ENCODE measurements around the gene AOC3. TPM values are rescaled to one million over a fixed set of nuclear protein-coding genes. Genes with fewer than 3 reads are reported as not detected.

The AOC3 gene
- total RNA-seq, 1 experiment from 2014 or later: 0.34 TPM

DNA sequence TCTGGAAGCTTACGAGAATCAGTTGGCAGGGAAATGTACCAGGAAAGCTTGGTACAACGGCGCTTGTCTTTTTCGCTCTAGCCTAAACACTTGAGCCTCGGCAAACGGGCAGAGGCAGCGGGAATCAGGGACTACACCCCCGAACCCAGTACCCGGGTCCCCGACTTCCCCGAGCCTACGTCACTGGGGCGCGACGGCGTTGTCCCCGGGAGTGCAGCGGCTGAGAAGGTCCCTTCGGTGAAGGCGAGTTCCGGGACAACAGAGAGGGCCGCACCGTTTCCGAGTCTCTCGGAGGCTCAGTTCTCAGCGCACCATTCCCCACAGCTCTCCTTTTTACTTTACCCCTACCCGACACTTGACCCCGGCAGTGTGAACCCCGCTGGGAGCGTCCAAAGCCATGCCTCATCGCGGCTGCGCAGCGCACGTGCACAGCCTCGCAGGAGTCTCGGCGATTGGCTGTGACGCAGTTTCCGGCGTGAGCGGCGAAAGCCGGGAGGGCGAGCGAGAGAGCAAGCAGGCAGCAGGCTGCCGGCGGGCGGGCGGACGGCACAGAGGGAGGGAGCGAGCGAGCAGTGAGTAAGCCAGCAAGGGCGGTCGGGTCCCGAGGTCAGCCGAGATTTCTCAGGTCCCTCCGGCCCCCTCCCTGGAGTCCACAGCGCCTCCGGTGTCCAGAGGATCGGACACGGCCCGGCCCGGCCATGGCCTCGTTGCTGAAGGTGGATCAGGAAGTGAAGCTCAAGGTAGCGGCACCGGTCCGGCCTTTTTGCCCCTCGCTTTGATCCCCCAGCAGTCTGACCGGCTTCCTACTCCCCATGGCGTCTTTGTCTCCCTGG, 17.8 kb upstream of the AOC3 start, which contains the start of gene PSME3:
PSME3 (plus strand) TSS at position 464 of the 833 bp plus-strand sequence; CDS start at position 699, 235 bp downstream.
- DNase-seq: peak; percentile 88 to 90
- H3K27me3 ChIP-seq: no peaks in the 10 kb centered on the region
- H3K4me3 ChIP-seq: peak within 1 kb of the TSS; percentile 86
- peaks cover 33% of the 10 kb centered on the region for H3K36me3 ChIP-seq
- H3K4me1 ChIP-seq: no peaks in the 10 kb centered on the region
- H3K9me3 ChIP-seq (replicated peaks): no peaks in the 10 kb centered on the region
- H3K27ac ChIP-seq: peak within 1 kb of the TSS; percentile 79

DNA sequence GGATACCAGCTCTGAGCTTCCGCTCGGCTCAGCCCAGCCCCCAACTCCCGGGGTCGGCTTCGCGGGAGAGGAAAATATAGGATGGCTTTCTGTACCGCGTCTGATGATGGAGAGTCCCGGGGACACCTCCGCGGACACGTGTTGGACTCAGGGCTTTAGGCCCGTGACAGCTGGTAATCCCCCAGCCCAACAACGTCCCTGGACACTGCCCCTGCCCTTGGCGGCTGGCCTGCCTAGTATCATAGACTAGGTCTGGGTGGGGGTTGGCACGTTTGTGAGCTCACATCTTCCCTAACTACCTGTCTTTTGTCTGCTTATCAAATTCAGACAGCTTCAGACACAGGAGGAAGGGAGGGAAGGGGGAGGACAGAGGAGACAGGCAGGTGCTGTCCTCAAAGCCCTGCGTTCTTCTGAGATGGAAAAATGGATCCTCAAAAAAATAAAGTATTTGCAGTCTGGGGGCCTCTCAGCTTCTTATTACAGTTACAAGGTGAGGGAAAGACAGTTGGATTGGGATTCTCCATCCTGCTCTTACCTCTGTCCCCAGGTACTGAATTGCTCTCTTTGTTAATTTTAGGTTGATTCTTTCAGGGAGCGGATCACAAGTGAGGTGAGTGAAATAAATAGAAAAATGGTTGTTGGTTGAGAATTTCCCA, 17.1 kb upstream of the AOC3 start:
- Histone ChIP-seq H3K9me3 (replicated peaks) (no peaks in the 10 kb centered on the region), H3K36me3 (peaks cover 40% of the 10 kb centered on the region), H3K4me3 (peak overlapping the region; percentile 86)

DNA sequence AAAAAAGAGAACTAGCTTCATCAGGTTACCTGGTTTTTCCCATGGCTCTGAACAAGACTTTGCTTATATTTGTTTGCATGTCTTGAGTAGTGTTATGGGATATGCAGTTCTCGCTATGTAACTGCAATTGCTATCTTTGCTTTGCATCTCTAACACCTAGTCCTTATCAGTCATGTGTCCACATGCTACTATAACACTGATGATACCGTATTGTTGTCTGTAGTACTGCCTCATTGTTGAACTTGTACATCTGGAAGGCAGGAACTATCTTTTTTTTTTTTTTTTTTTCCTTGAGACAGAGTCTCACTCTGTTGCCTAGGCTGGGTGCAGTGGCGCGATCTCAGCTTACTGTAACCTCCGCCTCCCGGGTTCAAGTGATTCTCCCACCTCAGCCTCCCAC, 15.3 kb upstream of the AOC3 start:
- H3K9me3 ChIP-seq (replicated peaks): no peaks in the 10 kb centered on the region
- peaks cover 53% of the 10 kb centered on the region for H3K36me3 ChIP-seq
- H3K4me3 ChIP-seq: no peak overlapping the region
- H3K27me3 ChIP-seq: no peaks in the 10 kb centered on the region
- H3K4me1 ChIP-seq: no peaks in the 10 kb centered on the region
- DNase-seq: no peak
- no peak overlapping the region for H3K27ac ChIP-seq

More for the DNA sequence above, 17.1 kb upstream of the AOC3 start:
- Histone ChIP-seq H3K27me3 (no peaks in the 10 kb centered on the region), H3K27ac (peak overlapping the region; percentile 79), H3K4me1 (no peaks in the 10 kb centered on the region)
- no peak for DNase-seq

DNA sequence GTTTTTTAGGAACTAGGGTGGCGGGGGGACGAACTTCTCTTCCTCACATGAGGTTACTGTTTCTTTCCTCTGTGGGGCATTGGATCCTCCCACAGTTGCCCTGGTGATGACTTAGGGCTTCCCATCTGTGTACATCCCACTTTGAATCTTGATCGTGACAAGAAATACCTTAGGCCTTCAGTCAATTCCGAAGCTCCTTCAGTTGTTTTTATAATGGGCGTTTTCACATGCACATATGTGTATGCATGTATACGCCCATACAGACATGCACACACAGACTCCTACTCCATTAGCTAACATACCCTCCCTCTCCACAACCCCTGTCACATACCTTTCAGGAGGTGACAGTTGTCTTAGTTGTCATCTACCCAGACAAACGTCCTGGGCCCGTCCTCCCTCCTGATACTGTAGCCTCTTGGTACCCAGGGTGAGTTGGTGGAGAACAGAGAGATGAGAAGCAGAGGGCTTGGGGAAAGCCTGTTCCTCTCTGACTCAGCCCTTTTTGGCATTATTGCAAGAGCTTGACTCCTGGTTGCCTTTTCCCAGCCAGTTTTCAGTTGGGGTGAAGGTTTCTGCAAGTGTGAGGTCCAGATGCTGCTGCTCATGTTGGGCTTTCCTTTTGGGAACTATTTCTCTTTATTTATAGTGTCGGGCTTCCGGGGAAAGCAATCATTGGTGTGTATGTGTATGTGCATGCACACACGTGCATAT, 8.9 kb upstream of the AOC3 start:
- H3K9me3 ChIP-seq (replicated peaks): no peaks in the 10 kb centered on the region
- H3K4me3 ChIP-seq: no peak overlapping the region
- H3K27ac ChIP-seq: no peak overlapping the region
- DNase-seq: no peak
- no peaks in the 10 kb centered on the region for H3K27me3 ChIP-seq
- H3K4me1 ChIP-seq: no peaks in the 10 kb centered on the region
- H3K36me3 ChIP-seq: peaks cover 49% of the 10 kb centered on the region

DNA sequence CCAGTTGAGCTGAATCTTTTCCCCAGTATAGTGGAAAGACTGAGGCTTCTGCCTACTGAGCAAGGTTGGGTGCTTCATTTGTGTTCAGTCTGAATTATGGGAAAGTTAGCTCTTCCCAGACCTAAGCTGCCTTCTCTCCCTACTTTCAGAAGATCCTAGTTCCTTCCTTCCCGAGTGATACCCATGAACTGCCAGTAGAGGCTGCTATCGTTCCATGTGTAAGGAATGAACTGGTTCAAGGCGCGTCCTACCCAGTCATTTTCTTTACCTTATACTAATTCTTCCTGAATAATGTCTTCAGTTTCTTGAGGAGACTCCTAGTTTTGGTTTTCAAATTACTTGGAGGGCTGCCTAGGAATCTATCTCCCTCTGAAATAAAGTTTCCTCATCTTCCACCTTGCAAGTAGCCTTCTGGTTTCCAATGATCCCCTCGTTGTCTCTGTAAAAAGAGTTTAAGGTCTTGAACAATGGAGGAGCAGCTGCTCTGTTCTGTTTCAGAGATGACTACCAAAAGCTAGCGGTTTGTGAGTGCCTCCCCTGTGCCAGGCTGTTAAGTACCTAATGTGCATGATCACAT, 7.6 kb upstream of the AOC3 start:
- Histone ChIP-seq H3K4me1 (no peaks in the 10 kb centered on the region), H3K27me3 (no peaks in the 10 kb centered on the region), H3K9me3 (replicated peaks) (no peaks in the 10 kb centered on the region), H3K4me3 (no peak overlapping the region), H3K27ac (no peak overlapping the region), H3K36me3 (peaks cover 36% of the 10 kb centered on the region)
- peak; percentile 28 to 71 for DNase-seq

DNA sequence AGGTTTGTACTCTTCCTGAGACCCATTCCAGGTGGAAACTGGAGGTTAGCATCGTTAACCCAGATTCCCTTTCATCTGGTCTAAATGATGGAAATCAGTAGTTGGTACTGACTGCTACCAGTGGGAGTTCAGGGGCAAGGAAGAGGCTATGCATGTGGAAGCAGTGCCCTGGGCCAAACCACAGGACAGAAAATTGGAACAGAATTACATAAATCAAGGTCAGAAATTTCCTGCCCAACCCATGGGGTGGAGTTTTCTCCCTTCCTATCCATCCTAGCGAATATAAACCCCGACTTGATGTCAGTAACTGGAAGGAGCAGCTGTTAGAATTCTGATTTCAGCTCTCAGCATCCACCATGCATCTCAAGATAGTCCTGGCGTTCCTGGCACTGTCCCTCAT, 6.7 kb upstream of the AOC3 start, which contains the start of gene AOC2:
AOC2 (plus strand) TSS at position 310 of the 400 bp plus-strand sequence; CDS start at position 357, 47 bp downstream.
- DNase-seq: no peak

DNA sequence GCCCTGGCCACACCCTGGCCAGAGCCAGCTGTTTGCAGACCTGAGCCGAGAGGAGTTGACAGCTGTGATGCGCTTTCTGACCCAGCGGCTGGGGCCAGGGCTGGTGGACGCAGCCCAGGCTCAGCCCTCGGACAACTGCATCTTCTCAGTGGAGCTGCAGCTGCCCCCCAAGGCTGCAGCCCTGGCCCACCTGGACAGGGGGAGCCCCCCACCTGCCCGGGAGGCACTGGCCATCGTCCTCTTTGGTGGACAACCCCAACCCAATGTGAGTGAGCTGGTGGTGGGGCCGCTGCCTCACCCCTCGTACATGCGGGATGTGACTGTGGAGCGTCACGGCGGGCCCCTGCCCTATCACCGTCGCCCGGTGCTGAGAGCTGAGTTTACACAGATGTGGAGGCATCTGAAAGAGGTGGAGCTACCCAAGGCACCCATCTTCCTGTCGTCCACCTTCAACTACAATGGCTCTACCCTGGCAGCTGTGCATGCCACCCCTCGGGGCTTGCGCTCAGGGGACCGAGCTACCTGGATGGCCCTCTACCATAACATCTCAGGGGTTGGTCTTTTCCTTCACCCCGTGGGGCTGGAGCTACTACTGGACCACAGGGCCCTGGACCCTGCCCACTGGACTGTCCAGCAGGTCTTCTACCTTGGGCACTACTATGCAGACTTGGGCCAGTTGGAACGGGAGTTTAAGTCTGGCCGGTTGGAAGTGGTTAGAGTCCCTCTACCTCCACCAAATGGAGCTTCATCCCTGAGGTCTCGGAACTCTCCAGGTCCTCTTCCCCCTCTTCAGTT, 6.0 kb upstream of the AOC3 start:
- H3K4me3 ChIP-seq: no peak overlapping the region
- no peaks in the 10 kb centered on the region for H3K4me1 ChIP-seq
- no peaks in the 10 kb centered on the region for H3K27me3 ChIP-seq
- DNase-seq: no peak
- H3K9me3 ChIP-seq (replicated peaks): no peaks in the 10 kb centered on the region
- peaks cover 23% of the 10 kb centered on the region for H3K36me3 ChIP-seq
- no peak overlapping the region for H3K27ac ChIP-seq

More for the DNA sequence above, 6.7 kb upstream of the AOC3 start, which contains the start of gene AOC2:
- Histone ChIP-seq H3K4me3 (no peak within 1 kb of the TSS), H3K36me3 (peaks cover 28% of the 10 kb centered on the region), H3K27ac (no peak within 1 kb of the TSS), H3K4me1 (no peaks in the 10 kb centered on the region), H3K9me3 (replicated peaks) (no peaks in the 10 kb centered on the region), H3K27me3 (no peaks in the 10 kb centered on the region)

DNA sequence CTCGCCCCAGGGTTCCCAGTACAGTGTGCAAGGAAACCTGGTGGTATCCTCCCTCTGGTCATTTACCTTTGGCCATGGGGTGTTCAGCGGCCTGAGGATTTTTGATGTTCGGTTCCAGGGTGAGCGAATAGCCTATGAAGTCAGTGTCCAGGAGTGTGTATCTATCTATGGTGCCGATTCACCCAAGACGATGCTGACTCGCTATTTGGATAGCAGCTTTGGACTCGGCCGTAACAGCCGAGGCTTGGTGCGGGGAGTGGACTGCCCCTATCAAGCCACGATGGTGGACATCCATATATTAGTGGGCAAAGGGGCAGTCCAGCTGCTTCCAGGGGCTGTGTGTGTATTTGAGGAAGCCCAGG, 5.5 kb upstream of the AOC3 start:
- Histone ChIP-seq H3K27me3 (no peaks in the 10 kb centered on the region), H3K9me3 (replicated peaks) (no peaks in the 10 kb centered on the region), H3K27ac (no peak overlapping the region), H3K4me1 (peaks cover under 1% of the 10 kb centered on the region; the same call in 1 of the 2 replicates), H3K36me3 (peaks cover 20% of the 10 kb centered on the region), H3K4me3 (no peak overlapping the region)
- DNase-seq: no peak

DNA sequence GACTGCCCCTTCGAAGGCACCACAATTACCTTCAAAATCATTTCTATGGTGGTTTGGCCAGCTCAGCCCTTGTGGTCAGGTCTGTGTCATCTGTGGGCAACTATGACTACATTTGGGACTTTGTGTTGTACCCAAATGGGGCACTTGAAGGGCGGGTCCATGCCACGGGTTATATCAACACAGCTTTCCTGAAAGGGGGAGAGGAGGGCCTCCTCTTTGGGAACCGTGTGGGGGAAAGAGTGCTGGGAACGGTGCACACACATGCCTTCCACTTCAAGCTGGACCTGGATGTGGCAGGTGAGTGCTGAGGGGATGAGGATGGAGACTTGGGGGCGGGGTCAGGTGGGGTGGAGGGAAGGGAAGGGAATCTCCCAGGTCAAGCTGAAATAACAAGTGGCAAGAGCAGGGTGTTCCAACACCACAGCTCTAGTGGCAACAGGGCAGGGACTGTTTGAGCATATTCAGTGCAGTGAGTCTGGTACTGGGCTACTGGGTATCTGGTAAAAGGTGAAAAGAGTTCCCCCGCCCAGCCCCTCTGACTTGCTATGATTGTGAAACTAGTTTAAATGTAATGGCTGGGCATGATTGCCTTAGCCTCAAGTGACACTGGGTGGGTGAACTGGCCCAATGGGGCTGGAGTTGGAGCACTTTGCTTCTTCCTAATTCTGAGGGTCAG, 4.9 kb upstream of the AOC3 start:
- H3K27ac ChIP-seq: no peak overlapping the region
- peaks cover 18% of the 10 kb centered on the region for H3K36me3 ChIP-seq
- no peaks in the 10 kb centered on the region for H3K27me3 ChIP-seq
- H3K4me3 ChIP-seq: no peak overlapping the region
- H3K9me3 ChIP-seq (replicated peaks): no peaks in the 10 kb centered on the region
- peaks cover 4% of the 10 kb centered on the region; the same call in 1 of the 2 replicates for H3K4me1 ChIP-seq
- DNase-seq: no peak

DNA sequence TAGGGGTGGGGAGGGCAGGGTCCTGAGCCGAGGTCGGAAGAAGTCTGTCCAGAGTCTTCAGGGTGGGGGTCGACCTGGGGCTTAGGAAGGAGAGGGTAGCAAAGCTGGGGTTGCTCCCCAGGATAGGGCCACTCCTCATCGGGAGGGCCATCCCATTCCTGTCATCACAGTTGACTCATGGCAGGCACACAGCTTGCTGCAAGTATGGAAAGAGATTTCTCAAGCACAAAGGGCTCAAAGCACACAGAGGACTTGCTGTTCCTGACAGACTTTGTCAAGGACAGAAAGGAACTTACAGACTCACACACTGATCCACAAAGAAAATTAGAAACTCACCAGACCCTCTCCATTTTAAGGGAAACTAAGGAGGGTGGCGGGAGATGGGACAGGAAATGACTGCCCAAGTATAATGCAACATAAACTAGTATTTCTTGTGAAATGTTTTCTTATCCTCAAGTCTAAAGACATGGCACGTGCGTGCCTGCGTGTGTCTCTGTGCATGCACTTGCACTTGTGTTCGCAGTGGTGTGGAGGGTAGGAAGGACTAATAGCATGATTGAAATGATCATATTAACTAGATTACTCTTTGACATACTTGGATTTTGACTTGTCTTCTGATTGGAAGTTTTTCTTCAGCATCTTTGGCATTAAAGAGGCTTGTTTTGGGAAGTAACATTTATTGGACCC, 4.3 kb upstream of the AOC3 start:
- H3K27me3 ChIP-seq: no peaks in the 10 kb centered on the region
- H3K27ac ChIP-seq: no peak overlapping the region
- no peak overlapping the region for H3K4me3 ChIP-seq
- H3K4me1 ChIP-seq: peaks cover 4% of the 10 kb centered on the region; the same call in 1 of the 2 replicates
- DNase-seq: no peak
- H3K9me3 ChIP-seq (replicated peaks): no peaks in the 10 kb centered on the region
- peaks cover 14% of the 10 kb centered on the region for H3K36me3 ChIP-seq

DNA sequence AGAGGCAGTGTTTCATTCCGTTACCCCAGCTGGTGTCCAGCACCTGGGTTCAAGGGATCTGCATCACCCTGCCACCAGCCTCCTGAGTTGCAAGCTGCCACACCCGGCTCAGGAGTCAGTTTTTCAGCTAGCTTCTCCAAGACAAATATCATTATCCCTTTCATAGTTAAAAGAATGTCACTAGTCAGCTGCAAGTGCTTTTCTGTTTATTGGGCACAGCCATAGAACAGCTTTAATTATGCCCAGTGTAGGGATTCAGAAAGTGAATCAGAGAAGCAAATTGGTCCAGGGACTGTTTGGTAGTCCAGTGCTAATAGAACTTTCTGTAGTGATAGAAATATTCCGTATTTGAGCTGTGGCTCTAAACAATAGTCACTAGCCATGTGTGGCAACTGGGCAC, 2.9 kb upstream of the AOC3 start:
- H3K27me3 ChIP-seq: no peaks in the 10 kb centered on the region

DNA sequence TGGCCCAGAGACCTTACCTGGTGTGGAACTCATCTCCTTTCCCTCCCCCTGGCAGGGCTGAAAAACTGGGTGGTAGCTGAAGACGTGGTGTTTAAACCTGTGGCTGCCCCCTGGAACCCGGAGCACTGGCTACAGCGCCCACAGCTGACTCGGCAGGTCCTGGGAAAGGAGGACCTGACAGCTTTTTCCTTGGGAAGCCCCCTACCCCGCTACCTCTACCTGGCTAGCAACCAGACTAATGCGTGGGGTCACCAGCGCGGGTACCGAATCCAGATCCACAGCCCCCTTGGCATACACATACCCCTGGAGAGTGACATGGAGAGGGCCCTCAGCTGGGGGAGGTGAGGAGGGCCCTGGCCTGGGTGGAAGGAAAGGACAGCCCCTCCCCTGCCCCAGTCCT, 2.0 kb upstream of the AOC3 start:
- no peak overlapping the region for H3K4me3 ChIP-seq
- H3K27ac ChIP-seq: no peak overlapping the region
- peaks cover 4% of the 10 kb centered on the region; the same call in 1 of the 2 replicates for H3K4me1 ChIP-seq
- H3K36me3 ChIP-seq: peaks cover 4% of the 10 kb centered on the region
- H3K9me3 ChIP-seq (replicated peaks): no peaks in the 10 kb centered on the region
- no peak for DNase-seq
- no peaks in the 10 kb centered on the region for H3K27me3 ChIP-seq

More for the DNA sequence above, 2.9 kb upstream of the AOC3 start:
- Histone ChIP-seq H3K4me3 (no peak overlapping the region), H3K36me3 (peaks cover 5% of the 10 kb centered on the region), H3K9me3 (replicated peaks) (no peaks in the 10 kb centered on the region), H3K27ac (no peak overlapping the region), H3K4me1 (peaks cover 4% of the 10 kb centered on the region; the same call in 1 of the 2 replicates)
- no peak for DNase-seq

Measured in SJCRH30 (cell line).